ENCODE measurements around the gene NXPH1.

NXPH1 gene

GRCh38 chr7:8597565-8597964 lies 164.2 kb downstream of the NXPH1 start:
- no peak for DNase-seq (ENCODE audit: low read depth)

DNA sequence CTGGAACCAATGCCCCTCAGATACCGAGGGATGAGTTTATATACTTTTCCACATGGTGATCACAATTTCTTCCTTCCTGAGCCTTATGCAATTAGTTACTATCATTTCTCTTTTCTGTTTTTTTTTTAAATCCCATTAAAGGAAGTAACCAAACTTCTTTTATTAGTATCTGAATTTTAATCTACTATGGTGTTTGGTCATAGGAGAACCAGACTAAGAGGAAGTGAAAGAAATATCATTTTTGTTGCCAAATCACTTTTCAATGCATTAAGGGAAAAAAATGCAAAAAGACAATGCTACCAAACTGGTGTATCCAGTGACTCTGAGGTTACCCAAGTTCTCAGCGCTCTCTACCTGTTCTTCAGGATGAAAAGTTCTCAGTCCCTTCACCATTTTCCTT lies 167.7 kb downstream of the NXPH1 start:
- DNase-seq (ENCODE audit: low read depth) = no peak

DNA sequence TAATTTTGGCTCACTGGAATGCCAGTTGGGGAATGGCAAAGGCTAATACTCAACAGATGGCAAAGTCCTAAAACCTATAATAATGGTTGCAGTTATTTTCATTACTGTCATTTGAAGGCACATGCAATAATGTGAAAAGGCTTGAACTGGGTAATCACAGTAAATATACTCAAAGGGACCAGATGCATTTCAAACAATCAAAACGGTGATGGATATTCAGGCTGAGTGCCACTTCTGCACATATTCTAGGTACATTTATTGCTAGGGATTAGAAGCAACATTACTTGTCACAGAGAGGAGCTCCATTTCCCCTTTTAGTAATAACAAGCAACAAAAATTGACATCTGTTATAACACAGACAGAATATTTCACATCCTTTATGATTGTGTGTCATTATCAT lies 171.8 kb downstream of the NXPH1 start:
- no peak for DNase-seq (ENCODE audit: low read depth)

- DNase-seq (ENCODE audit: low read depth) = no peak
These were observed 179.2 kb downstream of the NXPH1 start for GRCh38 chr7:8612584-8612983.

GRCh38 chr7:8613191-8613590 lies 179.8 kb downstream of the NXPH1 start:
- DNase-seq (ENCODE audit: low read depth) = no peak

DNA sequence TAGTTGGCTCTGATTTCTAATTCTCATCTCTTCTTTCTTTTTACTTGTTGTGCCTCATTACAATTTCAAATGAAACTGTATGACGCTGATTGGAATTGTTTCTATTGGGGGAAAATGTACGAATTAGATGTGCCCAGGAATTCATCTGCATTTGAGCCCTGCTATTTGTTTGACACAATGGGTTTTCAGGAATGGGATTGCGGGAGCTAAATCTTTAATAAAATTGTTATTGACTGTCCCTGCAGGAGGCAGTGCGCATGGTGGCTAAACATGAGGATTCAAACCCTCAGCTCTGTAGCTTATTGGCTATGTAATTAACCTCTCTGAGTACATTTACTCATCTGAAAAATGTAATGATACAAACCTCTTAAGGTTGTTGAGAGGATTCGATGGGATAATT lies 181.6 kb downstream of the NXPH1 start:
- DNase-seq (ENCODE audit: low read depth) = no peak

DNA sequence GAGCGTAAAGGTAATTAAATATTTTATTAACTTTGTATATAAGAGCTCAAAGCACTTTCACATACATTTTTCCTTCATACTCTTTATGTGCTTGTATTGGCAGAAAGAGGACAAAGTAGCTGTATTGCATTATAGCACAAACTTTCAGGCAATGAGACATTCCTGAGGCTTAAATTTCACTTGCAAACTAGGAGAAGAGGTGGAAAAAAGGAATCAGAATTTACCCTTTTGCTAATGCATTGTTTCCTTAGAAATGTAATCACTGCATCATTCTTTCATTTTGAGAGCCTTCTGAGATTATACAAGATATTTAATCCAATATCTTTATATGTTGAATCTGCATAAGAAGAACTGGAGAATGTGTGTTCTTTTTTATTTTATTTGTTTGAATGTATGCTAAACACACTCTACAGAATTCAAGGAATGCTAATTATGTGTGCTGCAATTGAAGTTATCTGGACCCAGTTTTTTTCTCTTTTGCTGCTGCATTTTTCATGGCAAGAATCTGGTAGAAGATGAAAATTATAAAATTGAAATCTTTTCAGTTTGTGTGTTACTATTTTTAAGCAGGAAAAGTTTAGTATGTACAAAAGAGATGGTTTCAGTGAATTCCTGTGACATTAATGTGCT lies 185.1 kb downstream of the NXPH1 start:
- DNase-seq (ENCODE audit: low read depth) = no peak

GRCh38 chr7:8620169-8620568 lies 186.8 kb downstream of the NXPH1 start:
- DNase-seq (ENCODE audit: low read depth) = no peak

- DNase-seq (ENCODE audit: low read depth) = no peak
These were observed 192.2 kb downstream of the NXPH1 start for GRCh38 chr7:8625612-8626011.

DNA sequence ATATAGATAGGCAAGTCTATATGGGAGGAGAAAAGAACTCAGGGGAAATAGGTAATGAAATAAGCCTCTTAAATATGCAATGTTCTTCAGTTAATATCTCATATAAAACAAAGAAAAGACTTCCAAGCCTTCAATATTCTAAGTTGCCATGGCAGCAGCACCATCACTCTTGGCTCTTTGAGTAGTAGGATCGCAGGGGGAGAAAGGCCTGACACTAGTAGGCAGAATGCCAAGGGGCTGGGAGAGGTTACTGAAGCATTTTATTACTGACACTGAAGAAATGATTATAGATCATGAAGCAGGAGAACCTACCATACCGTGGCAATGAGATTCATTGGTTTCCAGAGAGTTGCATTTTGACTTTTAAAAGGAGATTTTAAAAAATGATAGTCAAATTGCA lies 193.9 kb downstream of the NXPH1 start:
- no peak for DNase-seq (ENCODE audit: low read depth)

- DNase-seq (ENCODE audit: low read depth) = no peak
These were observed 195.2 kb downstream of the NXPH1 start for GRCh38 chr7:8628656-8629055.

- DNase-seq (ENCODE audit: low read depth) = no peak
These were observed 196.1 kb downstream of the NXPH1 start for GRCh38 chr7:8629504-8629903.

DNA sequence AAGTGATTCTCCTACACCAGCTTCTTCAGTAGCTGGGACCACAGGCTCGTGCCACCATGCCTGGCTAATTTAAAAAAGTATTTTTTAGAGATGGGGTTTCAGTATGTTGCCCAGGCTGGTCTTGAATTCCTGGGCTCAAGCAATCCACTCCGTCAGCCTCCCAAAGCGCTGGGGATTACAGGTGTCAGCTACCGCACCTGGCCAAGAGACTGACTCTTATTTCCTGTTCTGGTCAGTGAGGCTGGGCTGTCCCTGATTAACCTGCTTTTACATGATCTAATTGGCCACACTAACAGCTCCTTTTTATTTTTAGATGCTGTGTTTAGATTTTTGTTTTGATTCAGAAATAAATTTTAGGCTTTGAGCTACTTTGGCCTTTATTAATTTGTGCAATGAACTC lies 203.9 kb downstream of the NXPH1 start:
- DNase-seq (ENCODE audit: low read depth) = no peak

DNA sequence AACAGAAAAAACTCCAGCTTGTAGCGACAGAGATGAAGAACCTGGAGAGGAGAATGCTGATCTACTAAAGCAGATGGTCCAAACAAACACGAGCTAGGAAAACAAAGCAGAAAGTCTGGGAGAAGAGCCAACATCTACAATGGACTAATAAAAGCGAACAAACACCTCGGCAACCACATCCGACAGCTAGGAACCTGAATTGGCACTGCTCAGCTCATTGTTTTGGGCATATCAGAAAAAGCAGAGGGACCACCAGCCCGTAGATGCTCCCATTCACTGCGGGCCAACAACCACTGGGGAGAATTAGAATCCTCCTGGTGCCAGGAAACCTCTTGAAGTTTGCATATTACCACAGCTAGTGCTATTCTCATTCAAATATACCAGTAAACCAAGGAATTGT lies 204.7 kb downstream of the NXPH1 start:
- no peak for DNase-seq (ENCODE audit: low read depth)

DNA sequence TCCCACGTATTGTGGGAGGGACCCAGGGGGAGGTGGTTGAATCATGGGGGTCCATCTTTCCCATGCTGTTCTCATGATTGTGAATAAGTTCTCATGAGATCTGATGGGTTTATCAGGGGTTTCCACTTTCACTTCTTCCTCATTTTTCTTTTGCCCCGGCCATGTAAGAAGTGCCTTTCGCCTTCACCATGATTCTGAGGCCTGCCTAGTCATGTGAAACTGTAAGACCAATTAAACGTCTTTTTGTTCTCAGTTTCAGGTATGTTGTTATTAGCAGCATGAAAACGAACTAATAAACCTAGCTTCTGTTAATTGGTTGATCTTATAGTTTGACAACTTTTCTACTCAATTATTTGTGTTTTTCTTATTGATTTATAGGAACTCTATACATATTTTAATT lies 206.3 kb downstream of the NXPH1 start:
- no peak for DNase-seq (ENCODE audit: low read depth)

DNA sequence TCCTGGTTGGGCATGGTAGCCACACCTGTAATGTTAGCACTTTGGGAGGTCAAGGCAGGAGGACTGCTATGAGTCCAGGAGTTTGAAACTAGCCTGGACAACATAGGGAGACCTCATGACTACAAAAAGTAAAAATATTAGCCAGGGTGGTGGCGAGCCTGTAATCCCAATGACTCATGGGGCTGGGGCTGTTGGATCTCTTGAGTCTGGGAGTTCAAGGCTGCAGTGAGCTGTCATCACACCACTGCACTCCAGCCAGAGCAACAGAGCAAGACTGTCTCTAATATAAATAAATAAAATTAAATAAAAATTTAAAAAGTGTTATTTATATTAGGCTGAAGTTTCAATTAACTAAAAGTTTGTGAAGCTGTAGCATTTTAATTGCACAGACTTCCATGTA lies 207.3 kb downstream of the NXPH1 start:
- no peak for DNase-seq (ENCODE audit: low read depth)

DNA sequence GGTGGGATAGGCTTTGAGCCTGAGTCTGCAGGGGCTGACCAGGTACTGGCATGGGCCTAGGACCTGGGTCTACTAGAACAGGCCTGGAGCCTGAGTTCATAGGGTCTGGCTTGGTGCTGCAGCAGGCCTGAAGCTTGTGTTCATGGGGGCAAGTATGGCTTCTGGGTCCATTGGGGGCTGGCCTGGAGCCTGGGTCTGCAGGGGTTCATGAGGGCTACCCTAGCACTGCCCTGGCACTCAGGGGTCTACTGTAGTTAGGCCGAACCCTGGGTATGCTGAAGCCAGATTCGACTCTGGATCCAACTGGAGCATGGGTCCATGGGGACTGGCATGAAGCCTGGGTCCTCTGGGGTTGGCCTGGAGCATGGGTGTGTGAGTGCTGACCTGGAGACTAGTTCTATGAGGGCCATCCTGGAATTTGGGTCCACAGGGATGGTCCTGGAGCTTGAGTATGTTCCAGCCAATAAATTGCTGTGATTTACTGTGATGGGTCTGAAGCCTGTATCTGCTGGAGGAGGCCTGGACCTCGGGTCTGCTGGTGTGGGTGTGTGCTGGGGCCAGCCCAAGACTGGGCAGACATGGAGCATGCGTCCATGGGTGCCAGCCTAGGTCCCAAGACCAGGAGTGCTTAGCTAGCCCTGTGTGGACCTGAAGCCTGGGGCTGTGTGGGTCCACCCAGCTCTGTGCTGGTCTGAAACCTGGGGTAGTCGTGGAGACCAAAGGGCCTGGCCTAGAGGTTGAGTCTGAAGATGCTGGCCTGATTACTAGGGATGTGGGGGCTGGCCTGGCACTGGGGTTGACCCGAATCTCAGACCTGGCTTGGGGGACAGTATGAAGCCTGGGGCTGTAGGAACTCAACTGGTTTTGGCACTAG lies 235.5 kb downstream of the NXPH1 start:
- no peak for DNase-seq (ENCODE audit: low read depth)

- DNase-seq (ENCODE audit: low read depth) = no peak
These were observed 236.1 kb downstream of the NXPH1 start for GRCh38 chr7:8669501-8669851.

- DNase-seq (ENCODE audit: low read depth) = no peak
These were observed 251.0 kb downstream of the NXPH1 start for GRCh38 chr7:8684426-8684825.

GRCh38 chr7:8699875-8700624 lies 266.6 kb downstream of the NXPH1 start:
- DNase-seq (ENCODE audit: low read depth) = no peak

DNA sequence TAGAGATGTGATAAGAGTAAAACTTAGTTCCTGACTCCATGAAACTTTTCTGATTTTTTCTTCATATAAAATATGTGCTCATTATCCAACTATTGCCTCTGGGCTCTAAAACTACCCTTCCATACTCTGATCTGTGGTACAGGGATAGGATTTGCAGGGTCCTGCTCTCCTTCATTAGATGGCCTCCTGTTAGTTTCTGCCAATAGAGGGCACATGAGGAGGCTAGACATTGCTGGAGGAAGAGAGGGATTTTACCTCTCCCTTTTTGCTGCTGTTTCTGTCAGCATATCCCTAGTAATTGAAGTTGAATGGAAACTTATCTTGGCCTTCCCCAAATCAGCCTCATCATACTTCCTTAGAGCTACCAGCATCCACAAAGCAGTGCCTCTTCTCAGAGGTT lies 269.4 kb downstream of the NXPH1 start:
- no peak for DNase-seq (ENCODE audit: low read depth)

DNA sequence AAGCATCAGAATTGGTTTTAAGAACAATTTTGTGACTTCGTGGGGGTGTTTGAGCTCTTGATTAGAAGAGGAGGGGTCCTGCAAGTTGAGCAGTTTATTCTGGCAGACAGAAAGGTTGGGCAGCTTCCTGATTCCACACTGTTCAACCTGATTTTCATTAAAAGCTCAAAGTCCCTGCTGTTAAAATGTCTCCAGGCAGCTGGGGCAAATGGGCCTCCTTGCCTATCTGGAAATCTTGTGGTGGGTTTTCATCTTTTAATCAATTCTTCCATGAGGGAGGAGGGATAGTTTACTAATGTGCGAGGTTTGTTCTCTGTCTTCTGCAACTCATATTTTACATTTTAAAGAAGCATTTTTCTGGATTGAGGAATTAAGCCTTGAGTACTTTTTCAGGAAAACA lies 276.7 kb downstream of the NXPH1 start:
- DNase-seq (ENCODE audit: low read depth) = no peak

GRCh38 chr7:8714791-8715190 lies 281.4 kb downstream of the NXPH1 start:
- DNase-seq (ENCODE audit: low read depth) = no peak
